ENCODE results near the gene CHAT.

Gene CHAT

DNA sequence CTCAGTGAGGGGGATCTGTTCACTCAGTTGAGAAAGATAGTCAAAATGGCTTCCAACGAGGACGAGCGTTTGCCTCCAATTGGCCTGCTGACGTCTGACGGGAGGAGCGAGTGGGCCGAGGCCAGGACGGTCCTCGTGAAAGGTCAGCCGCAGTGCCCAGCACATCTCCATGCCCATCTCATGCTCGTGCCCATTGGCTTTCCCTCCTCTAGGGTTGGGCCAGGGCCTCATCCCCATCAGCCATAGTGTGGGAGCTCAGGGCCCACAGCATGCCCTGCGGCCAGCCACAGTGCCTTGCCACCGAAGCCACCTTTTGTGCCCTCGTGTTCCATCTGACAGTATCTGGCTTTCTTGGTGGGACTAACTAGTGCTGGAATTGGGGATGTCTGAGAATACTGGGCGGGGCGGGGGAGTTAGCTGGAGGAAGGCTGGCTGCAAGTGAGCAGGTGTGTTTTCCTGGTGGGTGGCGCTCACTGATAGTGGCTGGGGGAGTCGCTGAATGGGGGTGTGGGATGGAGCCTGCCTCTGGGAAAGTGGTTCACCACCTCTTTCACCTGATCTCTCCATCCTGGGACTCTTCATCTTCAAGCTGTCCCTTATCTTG lies 13.9 kb downstream of the CHAT start:
- no peak for DNase-seq (ENCODE audit: low read depth in 3 of 3, low spot score in 1 of 3)

DNA sequence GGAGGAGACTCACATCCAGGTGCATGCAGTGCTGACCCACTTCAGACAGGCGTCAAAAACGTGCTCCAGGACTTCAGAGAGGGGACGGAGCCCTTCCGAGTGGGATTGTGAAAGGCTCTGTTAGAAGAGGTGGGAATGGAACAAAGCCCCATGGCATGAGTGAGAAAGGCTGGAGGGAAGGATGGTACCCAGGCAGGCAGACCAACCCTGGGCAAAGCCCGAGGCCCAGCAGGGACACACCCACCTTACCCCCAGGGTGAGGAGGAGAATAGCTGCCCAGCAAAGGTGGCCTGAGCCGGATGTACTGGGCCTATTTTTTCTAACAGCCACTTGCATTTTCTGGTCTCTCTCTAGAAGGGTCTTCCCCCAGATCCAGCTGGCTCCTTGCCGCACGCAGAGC lies 14.8 kb downstream of the CHAT start:
- no peak for DNase-seq (ENCODE audit: low read depth in 3 of 3, low spot score in 1 of 3)

DNA sequence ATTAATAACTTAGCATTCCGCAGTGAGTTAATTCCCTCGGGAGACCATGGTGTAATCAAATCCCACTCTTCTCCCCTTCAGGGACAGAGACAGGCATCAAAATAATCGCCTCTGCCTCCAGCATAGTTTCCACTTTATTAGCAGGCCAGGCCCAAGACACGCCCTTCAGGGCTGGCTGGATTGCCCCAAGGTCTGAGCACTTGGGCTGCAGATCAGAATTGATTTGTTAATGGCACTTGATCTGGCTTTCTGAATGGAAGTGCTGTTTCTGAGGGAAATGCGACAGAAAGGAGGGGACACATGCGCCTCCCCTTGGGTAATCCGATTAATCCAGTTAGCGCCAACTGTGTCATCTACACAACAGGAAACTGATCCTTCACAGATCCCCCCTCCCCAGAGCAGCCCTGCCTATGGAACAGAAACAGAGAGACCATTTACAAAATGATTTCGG lies 15.6 kb downstream of the CHAT start:
- DNase-seq (ENCODE audit: low read depth in 3 of 3, low spot score in 1 of 3) = no peak

DNA sequence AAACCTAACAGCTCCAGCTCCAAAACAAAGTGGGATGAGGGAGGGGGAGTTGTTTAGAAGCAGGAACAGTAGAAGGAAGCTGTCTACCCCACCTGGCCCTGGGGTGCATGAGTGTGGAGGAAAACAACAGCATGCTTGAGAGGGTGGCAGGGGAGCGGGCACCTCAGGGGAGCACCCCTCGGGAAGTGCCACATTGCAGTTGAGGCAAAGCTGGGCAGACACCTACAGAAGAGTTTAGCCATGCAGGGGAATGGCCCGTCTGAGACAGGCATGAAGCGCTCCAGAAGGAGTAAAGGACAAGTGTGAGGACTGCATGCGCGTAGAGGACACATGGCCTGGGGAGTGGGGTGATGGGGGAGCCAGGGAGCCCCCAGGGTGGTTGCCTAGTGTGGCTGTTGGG lies 18.1 kb downstream of the CHAT start:
- DNase-seq (ENCODE audit: low read depth in 3 of 3, low spot score in 1 of 3) = no peak

DNA sequence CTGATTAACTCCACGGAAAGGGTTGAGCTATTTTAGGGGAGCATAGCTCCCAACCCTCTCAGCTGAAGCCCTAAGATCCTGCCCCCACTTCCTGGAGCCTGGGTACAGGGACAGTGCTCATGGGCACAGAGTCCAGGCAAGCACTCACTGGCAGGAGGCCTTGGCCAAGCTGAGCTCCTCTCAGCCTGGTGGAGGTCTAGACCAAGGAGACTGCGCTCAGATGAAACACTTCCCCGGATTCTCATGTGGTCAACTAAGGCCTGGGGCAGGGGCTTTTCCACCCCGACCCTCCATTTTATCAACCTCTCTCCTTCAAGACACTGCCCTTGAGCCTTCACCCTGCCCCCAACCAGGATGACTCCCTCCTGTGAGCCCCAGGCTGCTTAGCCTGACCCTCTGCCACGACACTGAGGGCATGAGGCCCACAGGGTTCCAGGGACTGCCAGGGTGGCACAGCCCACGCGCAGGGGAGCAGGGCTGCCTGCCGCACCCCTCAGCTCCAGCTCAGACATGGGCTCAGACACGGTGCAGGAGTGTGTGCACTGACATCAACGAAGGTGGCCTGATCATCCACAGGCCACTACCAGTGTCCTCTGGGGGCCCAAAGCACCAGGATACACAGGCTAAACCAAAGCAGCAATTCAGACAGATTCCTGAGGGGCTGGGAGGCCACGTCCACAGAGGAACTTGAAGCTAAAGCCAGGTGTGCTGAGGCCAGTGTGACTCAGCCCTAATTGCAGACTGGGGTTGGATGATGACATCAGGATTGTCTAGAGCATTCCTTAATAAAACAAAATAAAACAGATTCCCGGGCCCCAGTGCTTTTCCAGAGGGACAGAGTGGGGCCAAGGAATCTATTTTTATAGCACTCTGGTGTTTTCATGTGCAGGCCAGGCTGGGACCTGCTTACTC lies 18.8 kb downstream of the CHAT start:
- no peak for DNase-seq (ENCODE audit: low read depth in 3 of 3, low spot score in 1 of 3)

DNA sequence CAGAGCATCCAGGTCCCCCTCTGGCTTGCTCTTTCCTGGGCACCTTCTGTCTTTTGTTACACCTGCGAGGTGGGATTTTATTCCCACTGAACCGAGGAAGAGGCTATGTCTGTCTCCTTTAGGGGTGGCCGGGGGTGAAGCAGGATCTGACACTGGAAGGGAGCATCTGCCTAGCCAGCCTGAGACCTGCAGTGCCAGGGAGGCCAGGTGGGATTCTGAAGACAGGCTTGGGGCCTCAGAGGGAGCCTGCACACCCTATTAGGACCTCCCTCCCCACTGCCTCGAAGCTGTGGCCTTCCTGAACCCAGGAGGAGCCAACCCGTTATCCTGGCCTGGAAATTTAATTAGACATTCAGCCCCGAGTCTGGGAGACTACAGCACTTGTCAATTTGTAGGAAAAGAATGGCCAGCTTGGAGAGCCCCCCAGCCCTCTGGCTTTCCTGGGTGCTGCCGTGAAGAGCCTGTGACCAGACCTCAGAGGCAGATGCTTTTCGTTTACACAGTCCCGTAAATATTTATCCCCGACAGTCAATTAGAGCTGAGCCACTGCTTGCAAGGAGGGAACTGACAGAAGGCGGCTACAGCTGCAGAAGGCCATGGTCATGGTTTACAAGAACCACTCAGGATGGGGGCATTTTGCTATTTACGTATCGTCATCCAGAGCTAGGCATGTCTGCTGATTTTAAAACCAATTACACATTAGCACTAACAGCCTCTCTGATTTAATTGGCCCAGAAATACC lies 19.7 kb downstream of the CHAT start:
- no peak for DNase-seq (ENCODE audit: low read depth in 3 of 3, low spot score in 1 of 3)

DNA sequence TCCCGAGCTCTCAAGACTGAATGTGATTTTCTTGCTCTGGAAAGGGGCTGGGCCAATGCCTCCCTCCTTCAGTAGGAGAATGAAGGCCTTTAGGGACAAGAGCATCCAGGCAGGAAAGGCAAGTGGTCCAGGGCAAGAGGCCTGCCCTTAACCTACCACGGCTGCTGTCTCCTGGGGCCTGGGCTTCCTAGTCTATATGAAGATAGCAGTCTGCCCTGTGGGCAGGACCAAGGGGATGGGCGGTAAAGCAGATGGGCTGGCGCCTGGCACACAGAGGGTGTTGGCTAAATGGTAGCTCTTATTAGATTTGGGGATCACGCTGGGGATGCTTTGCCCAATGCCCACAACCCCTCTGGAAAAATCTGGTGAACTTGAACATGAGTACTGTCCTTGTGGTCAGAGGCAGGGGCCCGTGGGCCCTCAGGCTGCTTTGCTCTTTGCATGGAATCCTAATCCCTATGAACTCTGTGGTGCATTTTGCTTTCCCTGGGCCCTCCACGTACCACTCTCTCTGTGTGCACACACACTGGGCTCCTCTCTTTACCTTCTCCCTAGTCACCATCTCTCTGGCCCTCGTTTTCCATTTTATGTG lies 20.3 kb downstream of the CHAT start:
- no peak for DNase-seq (ENCODE audit: low read depth in 3 of 3, low spot score in 1 of 3)

DNA sequence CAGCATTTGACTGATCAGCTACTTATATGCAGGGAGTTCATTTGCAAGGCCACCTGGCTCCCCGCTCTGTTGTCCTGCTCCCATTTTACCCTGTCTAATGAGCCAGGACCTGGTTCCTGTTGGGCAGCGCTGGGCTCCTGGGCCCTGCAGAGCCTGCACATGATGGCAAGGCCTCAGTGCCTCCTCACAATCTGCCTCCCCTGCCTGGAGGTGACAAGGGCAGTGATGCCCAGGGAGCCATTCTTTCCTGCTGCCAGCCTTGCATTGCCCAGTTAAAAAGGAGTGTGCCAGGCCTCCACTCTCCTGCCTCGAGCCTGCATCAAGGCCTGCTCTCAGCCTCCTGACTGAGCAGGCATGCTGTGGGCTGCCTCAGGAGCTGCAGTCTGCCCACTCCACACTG lies 28.5 kb downstream of the CHAT start:
- no peak for DNase-seq (ENCODE audit: low read depth in 3 of 3, low spot score in 1 of 3)

DNA sequence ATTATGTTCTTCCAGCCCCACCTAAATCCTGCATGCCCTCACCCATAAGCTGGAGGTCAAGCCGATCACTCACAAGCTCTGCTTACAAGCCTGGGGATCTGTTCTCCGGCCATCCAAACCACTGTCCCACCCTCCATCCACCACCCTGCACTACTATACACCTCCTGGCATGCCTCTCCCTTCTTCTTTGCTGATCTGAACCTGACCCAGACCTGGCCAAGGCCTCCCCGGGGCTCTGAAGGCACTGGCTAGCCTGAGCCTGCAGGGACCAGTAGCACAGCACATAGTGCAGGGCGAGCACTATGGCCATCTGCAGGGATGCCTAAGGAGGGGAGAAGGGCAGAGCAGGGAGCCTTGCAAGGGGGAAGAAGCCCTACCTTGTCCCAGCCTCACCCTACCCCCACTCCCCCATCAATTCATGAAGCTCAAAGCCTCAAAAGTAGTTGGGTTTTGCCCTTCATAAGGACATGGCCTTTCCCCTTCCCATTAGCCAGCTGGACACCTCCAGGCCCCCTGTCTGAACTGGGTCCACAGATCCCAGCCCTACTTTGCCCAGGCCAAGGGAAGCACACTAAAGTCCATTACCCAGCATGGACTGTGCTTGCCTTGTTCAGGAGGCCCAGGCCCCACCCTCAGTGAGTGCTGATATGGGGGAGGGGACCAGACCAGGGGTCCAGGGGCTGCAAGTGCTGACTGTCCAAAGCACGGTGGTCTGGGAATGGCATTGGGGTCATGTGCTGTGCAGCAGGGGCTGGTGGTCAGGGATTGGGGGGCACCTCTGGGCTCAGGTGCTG lies 29.6 kb downstream of the CHAT start:
- no peak for DNase-seq (ENCODE audit: low read depth in 3 of 3, low spot score in 1 of 3)

DNA sequence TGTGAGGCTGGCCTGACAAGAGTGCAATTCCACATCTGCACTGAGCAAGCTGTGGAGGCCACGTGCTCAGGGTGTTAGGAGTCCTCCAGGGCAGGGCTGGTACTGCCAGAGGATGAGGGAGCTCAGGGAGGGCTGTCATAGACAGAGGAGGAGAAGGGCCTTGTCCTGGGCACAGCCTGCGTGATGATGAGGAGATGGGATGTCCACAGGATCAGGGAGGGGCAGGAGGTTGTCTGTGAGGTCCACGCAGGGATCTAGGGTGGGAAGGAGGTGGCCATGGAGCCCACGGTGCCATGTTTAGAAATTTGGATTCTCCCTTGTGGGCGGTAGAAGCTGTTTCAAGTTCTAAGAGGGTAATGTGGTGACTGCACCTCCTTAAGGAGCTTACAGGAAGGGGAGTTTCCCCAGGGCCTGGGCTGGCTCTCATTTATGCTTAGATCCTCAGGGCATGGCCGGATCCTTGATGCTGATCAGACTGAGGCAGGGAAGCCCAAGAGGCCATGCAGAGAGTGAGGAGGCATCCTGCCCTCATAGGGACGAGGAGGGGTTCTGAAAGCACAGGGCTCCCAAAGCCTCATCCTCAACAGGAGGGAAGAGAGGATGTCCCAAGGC lies 30.3 kb downstream of the CHAT start:
- DNase-seq (ENCODE audit: low read depth in 3 of 3, low spot score in 1 of 3) = no peak

DNA sequence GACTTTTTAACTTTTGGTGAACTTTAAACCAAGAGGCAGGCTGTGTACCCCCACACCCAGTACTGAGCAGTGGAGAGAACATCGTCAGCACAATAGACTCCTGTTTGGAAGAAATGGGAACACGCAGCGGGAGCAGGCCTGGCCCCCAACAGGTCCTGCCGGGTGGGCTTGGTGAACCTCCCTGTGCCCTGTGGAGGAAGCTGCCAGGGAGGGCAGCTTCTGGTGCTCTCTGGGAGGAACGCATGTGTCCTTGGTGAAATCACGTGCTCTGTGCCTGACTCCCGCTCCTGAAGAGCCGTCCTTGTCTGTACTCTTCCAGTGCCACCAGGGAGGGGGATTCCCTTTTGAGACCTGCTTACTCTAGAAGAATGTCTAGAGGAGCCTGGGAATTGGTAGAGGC lies 31.6 kb downstream of the CHAT start:
- no peak for DNase-seq (ENCODE audit: low read depth in 3 of 3, low spot score in 1 of 3)

DNA sequence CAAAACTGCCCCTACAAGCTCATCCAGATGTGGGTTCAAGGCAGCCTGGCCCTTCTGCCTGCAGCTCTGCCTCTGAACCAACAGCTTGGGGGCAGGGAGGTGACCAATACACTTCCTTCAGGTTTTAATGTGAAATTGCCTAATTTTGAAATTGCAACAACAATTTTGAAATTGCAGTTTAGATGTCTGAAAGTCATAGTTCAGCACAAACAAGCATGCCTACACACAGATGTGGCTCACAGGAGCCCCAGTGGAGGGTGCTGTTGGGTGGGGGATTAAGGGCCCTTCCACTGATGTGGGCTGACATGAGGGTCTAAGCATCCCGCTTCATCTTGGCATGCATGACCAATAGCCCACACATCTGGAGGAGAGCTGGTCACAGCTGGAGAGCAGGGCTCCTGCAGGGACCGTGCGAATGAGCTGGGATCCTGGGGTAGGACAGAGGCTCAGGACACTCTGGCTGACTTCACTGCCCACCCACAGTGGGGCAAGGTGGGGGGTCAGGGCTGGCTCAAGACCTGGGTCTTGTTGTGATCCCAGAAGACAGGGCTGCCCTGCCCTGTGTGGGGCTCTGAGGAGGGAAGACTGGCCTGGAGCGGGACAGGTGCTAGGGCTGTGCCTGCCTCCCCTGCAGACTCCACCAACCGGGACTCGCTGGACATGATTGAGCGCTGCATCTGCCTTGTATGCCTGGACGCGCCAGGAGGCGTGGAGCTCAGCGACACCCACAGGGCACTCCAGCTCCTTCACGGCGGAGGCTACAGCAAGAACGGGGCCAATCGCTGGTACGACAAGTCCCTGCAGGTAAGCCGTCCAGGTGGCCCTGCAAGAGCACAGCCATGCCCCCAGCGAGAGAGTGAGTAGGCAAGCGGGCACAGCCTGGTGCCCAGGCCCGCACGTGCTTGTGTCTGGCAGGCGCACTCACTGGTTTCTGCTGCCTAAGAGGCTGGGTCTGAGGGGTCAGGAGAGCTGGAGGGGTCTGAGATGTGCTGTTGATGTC lies 32.3 kb downstream of the CHAT start:
- no peak for DNase-seq (ENCODE audit: low read depth in 3 of 3, low spot score in 1 of 3)

DNA sequence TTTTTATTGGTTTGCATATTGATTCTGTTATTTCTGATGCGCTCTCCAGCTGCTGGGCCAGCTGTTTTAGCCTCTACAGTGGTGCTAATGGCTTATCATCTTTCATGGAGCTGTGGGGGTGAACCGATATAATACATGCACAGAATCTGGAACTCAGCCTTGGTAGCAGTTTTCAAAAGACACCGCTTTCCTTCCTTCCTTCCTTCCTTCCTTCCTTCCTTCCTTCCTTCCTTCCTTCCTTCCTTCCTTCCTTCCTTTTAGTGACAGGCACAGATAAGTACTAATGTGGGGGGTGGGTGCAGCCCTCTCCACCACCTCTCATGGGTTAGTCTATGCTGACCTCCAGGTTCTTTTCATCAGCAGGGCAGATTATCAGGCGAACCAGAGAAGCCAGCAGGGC lies 33.7 kb downstream of the CHAT start:
- no peak for DNase-seq (ENCODE audit: low read depth in 3 of 3, low spot score in 1 of 3)

DNA sequence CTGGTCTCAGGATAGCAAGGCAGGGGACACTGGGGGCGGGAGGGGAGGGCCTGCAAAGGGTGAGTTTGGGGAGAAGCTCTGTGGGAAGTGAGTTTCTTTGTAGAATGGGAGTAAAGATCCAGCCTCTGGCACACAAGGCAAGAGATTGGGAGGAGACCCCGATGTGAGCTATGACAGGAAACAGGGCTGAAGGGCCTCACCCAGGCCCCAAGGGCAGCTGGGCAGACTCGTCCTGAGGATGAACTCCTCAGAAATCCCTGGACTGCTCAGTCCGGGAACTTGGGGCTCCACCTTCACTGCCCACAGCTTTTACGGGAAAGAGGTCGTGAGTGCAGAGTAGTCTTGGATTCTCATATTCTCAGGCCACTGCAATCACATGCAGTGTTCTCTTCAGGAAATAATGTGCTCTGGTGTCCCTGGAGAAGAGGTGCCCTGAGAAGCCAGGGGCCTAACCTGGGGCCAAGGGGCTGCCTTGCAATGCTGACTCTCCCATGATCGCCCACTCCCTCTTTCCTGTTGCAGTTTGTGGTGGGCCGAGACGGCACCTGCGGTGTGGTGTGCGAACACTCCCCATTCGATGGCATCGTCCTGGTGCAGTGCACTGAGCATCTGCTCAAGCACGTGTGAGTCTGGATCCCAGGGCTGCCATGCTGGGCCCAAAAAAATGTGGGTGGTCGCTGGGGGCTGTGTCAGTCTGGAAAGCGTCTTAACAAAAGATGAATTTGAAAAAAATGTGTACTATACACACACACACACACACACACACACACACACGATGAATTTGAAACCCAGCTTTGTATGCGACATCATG lies 34.4 kb downstream of the CHAT start:
- no peak for DNase-seq (ENCODE audit: low read depth in 3 of 3, low spot score in 1 of 3)

DNA sequence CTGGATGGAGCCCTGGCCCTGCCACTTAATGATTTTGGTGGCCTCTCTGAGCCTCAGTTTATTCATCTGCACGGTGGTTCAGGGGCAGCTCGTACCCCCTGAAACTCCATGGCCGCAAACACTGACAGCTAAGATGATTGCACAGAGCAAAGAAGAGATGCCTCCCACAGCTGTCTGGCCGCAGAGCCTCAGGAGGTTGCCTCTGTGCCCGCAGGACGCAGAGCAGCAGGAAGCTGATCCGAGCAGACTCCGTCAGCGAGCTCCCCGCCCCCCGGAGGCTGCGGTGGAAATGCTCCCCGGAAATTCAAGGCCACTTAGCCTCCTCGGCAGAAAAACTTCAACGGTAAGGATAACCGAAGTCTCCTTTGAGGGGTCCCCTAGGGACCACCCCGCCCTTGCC lies 35.5 kb downstream of the CHAT start:
- no peak for DNase-seq (ENCODE audit: low read depth in 3 of 3, low spot score in 1 of 3)

DNA sequence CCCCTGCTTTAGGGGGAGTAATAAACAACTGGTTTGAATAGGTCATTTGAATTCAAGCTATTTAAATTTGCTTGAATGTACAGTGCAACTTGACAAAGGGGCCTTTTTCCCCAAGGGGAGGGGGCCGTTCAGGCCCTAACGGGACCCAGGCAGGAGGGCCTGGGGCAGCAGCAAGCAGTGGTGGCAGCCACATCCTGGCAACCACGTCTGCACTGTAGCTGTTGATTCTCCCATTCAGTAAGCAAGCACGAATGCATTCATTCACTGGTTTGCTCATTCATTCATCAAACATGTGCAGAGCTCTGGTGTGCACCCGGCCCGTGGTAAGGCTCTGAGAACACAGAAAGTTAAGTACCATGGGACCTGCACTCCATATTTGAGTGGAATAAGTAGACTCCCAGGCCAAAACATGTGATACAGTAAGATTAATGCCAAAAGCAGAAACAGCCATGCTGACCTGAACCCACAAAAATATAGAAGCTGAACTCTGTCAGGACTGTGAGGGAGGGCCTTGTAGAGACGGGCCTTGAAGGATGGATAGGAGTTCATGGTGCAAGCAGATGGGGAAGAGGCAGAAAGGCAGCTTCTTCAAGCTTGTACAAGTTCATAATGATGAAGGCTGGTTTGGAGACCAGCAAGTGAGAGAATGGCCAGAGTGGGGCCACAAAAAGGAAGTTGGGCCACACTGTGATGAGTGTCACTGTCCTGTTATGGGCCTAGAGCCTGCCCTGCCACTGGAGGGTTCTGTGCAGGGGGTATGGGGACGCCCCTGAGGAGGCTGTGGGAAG lies 36.3 kb downstream of the CHAT start:
- no peak for DNase-seq (ENCODE audit: low read depth in 3 of 3, low spot score in 1 of 3)

DNA sequence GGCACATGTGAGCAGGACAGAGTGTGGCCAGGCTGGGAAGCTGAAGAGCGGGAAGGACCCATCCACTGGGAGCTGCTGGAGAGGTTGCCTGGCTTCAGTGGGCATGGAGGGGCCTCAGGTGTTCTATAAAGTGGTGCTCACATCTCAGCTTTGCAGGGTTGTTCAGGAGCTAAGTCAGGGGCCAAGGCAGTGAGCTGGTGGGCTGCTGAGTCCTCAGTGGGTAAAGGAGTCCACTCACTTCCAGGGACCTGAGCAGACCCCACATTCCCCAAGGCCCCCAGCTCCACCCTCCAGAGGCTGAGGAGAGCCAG lies 36.8 kb downstream of the CHAT start:
- DNase-seq (ENCODE audit: low read depth in 3 of 3, low spot score in 1 of 3) = no peak

All from stimulated activated CD4-positive, alpha-beta T cell treated with anti-CD3 and anti-CD28 coated beads, TNF-alpha, amount 100 ng/mL, for 1 hour (primary cell).